Measurements from ENCODE around the gene NSUN3. TPM values are rescaled to one million over a fixed set of nuclear protein-coding genes. Genes with fewer than 3 reads are reported as not detected.
"Not testable (repeated sequence)": the region's sequence is repeated elsewhere in the genome, so short reads cannot be mapped to it uniquely, and the experiment has no call there.

The NSUN3 gene
- total RNA-seq, 1 donor from 2014 or later = 16.3 TPM

GRCh38 chr3:94026623-94027022, 36.2 kb upstream of the NSUN3 start:
- no peak for TF ChIP-seq CTCF (IDR thresholded peaks at IDR 0.05; ENCODE audit: partially characterized antibody, unreplicated experiment)
- no peaks in the 10 kb centered on the region for H3K9me3 Mint-ChIP-seq (ENCODE audit: unreplicated experiment)
- no peaks in the 10 kb centered on the region for H3K4me1 Mint-ChIP-seq (ENCODE audit: low read depth, unreplicated experiment)
- H3K27ac Mint-ChIP-seq (ENCODE audit: unreplicated experiment) = no peak overlapping the region
- DNase-seq = no peak
- no peaks in the 10 kb centered on the region for H3K36me3 Mint-ChIP-seq (ENCODE audit: unreplicated experiment)
- no peak overlapping the region for H3K4me3 Mint-ChIP-seq (ENCODE audit: unreplicated experiment)
- no peaks in the 10 kb centered on the region for H3K27me3 Mint-ChIP-seq (ENCODE audit: unreplicated experiment)

GRCh38 chr3:94028093-94028837, 34.6 kb upstream of the NSUN3 start, which contains the start of gene STX19:
TSS of gene STX19 (minus strand) at chr3:94028597. CDS start at chr3:94015269, 13,328 bp downstream.
- no peaks in the 10 kb centered on the region for H3K36me3 Mint-ChIP-seq (ENCODE audit: unreplicated experiment)
- H3K4me1 Mint-ChIP-seq (ENCODE audit: low read depth, unreplicated experiment) = no peaks in the 10 kb centered on the region
- no peak for DNase-seq
- no peak within 1 kb of the TSS for H3K4me3 Mint-ChIP-seq (ENCODE audit: unreplicated experiment)
- no peaks in the 10 kb centered on the region for H3K9me3 Mint-ChIP-seq (ENCODE audit: unreplicated experiment)
- H3K27me3 Mint-ChIP-seq (ENCODE audit: unreplicated experiment) = no peaks in the 10 kb centered on the region
- TF ChIP-seq CTCF (IDR thresholded peaks at IDR 0.05; ENCODE audit: partially characterized antibody, unreplicated experiment) = no peak
- H3K27ac Mint-ChIP-seq (ENCODE audit: unreplicated experiment) = no peak within 1 kb of the TSS

- peak; percentile 70 for TF ChIP-seq CTCF (IDR thresholded peaks at IDR 0.05; ENCODE audit: partially characterized antibody, unreplicated experiment)
- Mint-ChIP-seq H3K9me3 (ENCODE audit: unreplicated experiment) (no peaks in the 10 kb centered on the region), H3K4me1 (ENCODE audit: low read depth, unreplicated experiment) (no peaks in the 10 kb centered on the region), H3K36me3 (ENCODE audit: unreplicated experiment) (no peaks in the 10 kb centered on the region), H3K27ac (ENCODE audit: unreplicated experiment) (no peak overlapping the region), H3K4me3 (ENCODE audit: unreplicated experiment) (no peak overlapping the region), H3K27me3 (ENCODE audit: unreplicated experiment) (no peaks in the 10 kb centered on the region)
- DNase-seq = no peak
Measured at GRCh38 chr3:94036909-94037507, 25.9 kb upstream of the NSUN3 start.

- H3K27ac Mint-ChIP-seq (ENCODE audit: unreplicated experiment) = no peak overlapping the region
- peaks cover 14% of the 10 kb centered on the region for H3K36me3 Mint-ChIP-seq (ENCODE audit: unreplicated experiment)
- H3K4me1 Mint-ChIP-seq (ENCODE audit: low read depth, unreplicated experiment) = no peaks in the 10 kb centered on the region
- TF ChIP-seq CTCF (IDR thresholded peaks at IDR 0.05; ENCODE audit: partially characterized antibody, unreplicated experiment) = no peak
- H3K4me3 Mint-ChIP-seq (ENCODE audit: unreplicated experiment) = no peak overlapping the region
- H3K9me3 Mint-ChIP-seq (ENCODE audit: unreplicated experiment) = peaks cover 10% of the 10 kb centered on the region
- no peak for DNase-seq
- peaks cover 5% of the 10 kb centered on the region for H3K27me3 Mint-ChIP-seq (ENCODE audit: unreplicated experiment)
Measured at GRCh38 chr3:94043285-94043684, 19.6 kb upstream of the NSUN3 start.

GRCh38 chr3:94044100-94044936, 18.5 kb upstream of the NSUN3 start:
- peaks cover 14% of the 10 kb centered on the region for H3K36me3 Mint-ChIP-seq (ENCODE audit: unreplicated experiment)
- H3K4me1 Mint-ChIP-seq (ENCODE audit: low read depth, unreplicated experiment); H3K4me3 Mint-ChIP-seq (ENCODE audit: unreplicated experiment); DNase-seq; H3K27ac Mint-ChIP-seq (ENCODE audit: unreplicated experiment); H3K27me3 Mint-ChIP-seq (ENCODE audit: unreplicated experiment): not testable (repeated sequence)
- H3K9me3 Mint-ChIP-seq (ENCODE audit: unreplicated experiment) = peaks cover 10% of the 10 kb centered on the region

Data from glutamatergic neuron (in vitro differentiated cells).